GM12878 (cell line): ENCODE data around the gene WDR74. TPM values are rescaled to one million over a fixed set of nuclear protein-coding genes. Genes with fewer than 3 reads are reported as not detected.

Source experiments
- BACH1 ChIP-seq: fragments of 450-650 bp; IDR thresholded peaks from 2 replicates; pipeline ENCODE4 v1.6.1; 2017; ENCODE audit warnings: mild to moderate bottlenecking, borderline replicate concordance
- CEBPB ChIP-seq, 2 experiments: fragments of 150-350 bp in 1 of 2; IDR thresholded peaks; 2 replicates each; pipeline ENCODE4 v1.6.1; 2012 to 2014; ENCODE audit warnings: low read depth in 2 of 2, low read length in 2 of 2, borderline replicate concordance in 1 of 2, inconsistent platforms in 1 of 2
- CREB1 ChIP-seq: IDR thresholded peaks from 2 replicates; pipeline ENCODE4 v1.6.1; 2012; ENCODE audit warnings: low read depth, mild to moderate bottlenecking, inconsistent platforms
- E4F1 ChIP-seq: fragments of 450-650 bp; IDR thresholded peaks from 2 replicates; pipeline ENCODE4 v1.6.1; 2018; ENCODE audit warnings: borderline replicate concordance, mild to moderate bottlenecking; ENCODE audit not compliant: partially characterized antibody
- EGR1 ChIP-seq, 2 experiments: IDR thresholded peaks; 1 replicate in 1 of 2; 2 replicates in 1 of 2; pipeline ENCODE4 v1.6.1; 2011 to 2012; ENCODE audit warnings: low read depth in 2 of 2, low read length in 2 of 2, borderline replicate concordance in 1 of 2, mild to moderate bottlenecking in 1 of 2, moderate library complexity in 1 of 2
- HDAC2 ChIP-seq: fragments of 200-600 bp; sonication (generic); IDR thresholded peaks from 2 replicates; pipeline ENCODE4 v1.6.1; 2017
- HDAC6 ChIP-seq: fragments of 200-600 bp; sonication (generic); IDR thresholded peaks from one replicate; pipeline ENCODE4 v1.8.0; 2017; ENCODE audit warnings: antibody characterized with exemption; ENCODE audit not compliant: unreplicated experiment
- MAX ChIP-seq: IDR thresholded peaks from 2 replicates; pipeline ENCODE4 v1.6.1; 2012; ENCODE audit warnings: low read depth, low read length, improper control_type of control experiment
- MEF2B ChIP-seq: fragments of 450-650 bp; IDR thresholded peaks from 2 replicates; pipeline ENCODE4 v1.6.1; 2018; ENCODE audit warnings: mild to moderate bottlenecking, moderate library complexity; ENCODE audit not compliant: partially characterized antibody, poor library complexity, severe bottlenecking
- MTA2 ChIP-seq: fragments of 450-650 bp; IDR thresholded peaks from 2 replicates; pipeline ENCODE4 v1.6.1; 2016; ENCODE audit warnings: low read depth, mild to moderate bottlenecking, moderate library complexity
- SKIL ChIP-seq: fragments of 450-650 bp; IDR thresholded peaks from 2 replicates; pipeline ENCODE4 v1.6.1; 2017; ENCODE audit warnings: mild to moderate bottlenecking, low read depth, inconsistent platforms; ENCODE audit not compliant: poor library complexity, severe bottlenecking
- SMAD5 ChIP-seq: IDR thresholded peaks from 2 replicates; pipeline ENCODE4 v1.6.1; 2016; ENCODE audit warnings: antibody characterized with exemption, low read depth
- SMC3 ChIP-seq: IDR thresholded peaks from 2 replicates; pipeline ENCODE4 v1.6.1; 2011; ENCODE audit warnings: low read length, improper control_type of control experiment, borderline replicate concordance
- STAT1 ChIP-seq: fragments of 450-650 bp; conservative IDR thresholded peaks from 2 replicates; pipeline ENCODE4 v1.6.1; 2014; ENCODE audit warnings: antibody characterized with exemption, mild to moderate bottlenecking
- WRNIP1 ChIP-seq: IDR thresholded peaks from 2 replicates; pipeline ENCODE4 v1.6.1; 2011; ENCODE audit warnings: low read depth, low read length, improper control_type of control experiment, borderline replicate concordance
- ZBTB11 ChIP-seq: fragments of 450-650 bp; formaldehyde crosslinking; IDR thresholded peaks from 2 replicates; pipeline ENCODE4 v1.5.0; 2022; ENCODE audit warnings: mild to moderate bottlenecking, missing genetic modification characterization
- ZNF207 ChIP-seq: fragments of 450-650 bp; IDR thresholded peaks from 2 replicates; pipeline ENCODE4 v1.6.1; 2014; ENCODE audit warnings: antibody characterized with exemption, mild to moderate bottlenecking, borderline replicate concordance
- ZNF217 ChIP-seq: fragments of 450-650 bp; IDR thresholded peaks from 2 replicates; pipeline ENCODE4 v1.6.1; 2017; ENCODE audit warnings: antibody characterized with exemption, mild to moderate bottlenecking
- polyA plus RNA-seq, 11 experiments: library from polyadenylated mRNA; depleted of rRNA in 4 of 11; unstranded in 6 of 11; stranded (reverse) in 5 of 11; fragments of >200 nt; fragmentation: Nextera tagmentation in 4 of 11; fragmentation: Illumina TruSeq in 1 of 11; extraction: Ambion mirVana in 4 of 11; extraction: Trizol in 1 of 11; gene quantifications; 1 replicate in 1 of 11; 2 replicates in 10 of 11; pipeline versions ENCODE4 v1.2.1 to v1.2.3, GENCODE V29; 2011 to 2016; ENCODE audit warnings: inconsistent platforms in 2 of 11, missing spikeins in 2 of 11, low read depth in 1 of 11
- total RNA-seq, 4 experiments: library from RNA; depleted of rRNA in 3 of 4; stranded (reverse); fragments of >200 nt in 3 of 4; fragmentation: Illumina TruSeq in 1 of 4; extraction: Trizol in 1 of 4; gene quantifications; 2 replicates each; pipeline versions ENCODE4 v1.2.1 to v1.2.3, GENCODE V29; 2013 to 2021

Gene WDR74
- total and polyA plus RNA-seq, 10 of the 15 experiments (the other 5 are each of a cell fraction or from before 2014, with no cell fraction given) = 18.2 to 103 (median 60.7) TPM

GRCh38 chr11:62880231-62880802 is 40.9 kb upstream of the WDR74 start (continued):
- TF ChIP-seq CEBPB (IDR thresholded peaks at IDR 0.05; ENCODE audit: borderline replicate concordance in 1 of 2, low read depth in 2 of 2, low read length in 2 of 2) = no peak
- TF ChIP-seq E4F1 = peak; percentile 27
- no peak for TF ChIP-seq SMC3
- TF ChIP-seq SKIL = no peak
- TF ChIP-seq EGR1 (IDR thresholded peaks at IDR 0.05; ENCODE audit: borderline replicate concordance in 1 of 2, low read depth in 2 of 2, low read length in 2 of 2) = peak in 1 of 2 experiments; percentile 92; a peak in 1 of 3 replicates
- TF ChIP-seq HDAC2 = no peak
- peak; percentile 12; the same call in 1 of the 2 replicates for TF ChIP-seq CREB1
- TF ChIP-seq MAX = peak; percentile 10; the same call in 1 of the 2 replicates
- TF ChIP-seq WRNIP1 = peak; percentile 100
- TF ChIP-seq ZNF207 = no peak
- 0 out of 2 replicates have a peak, but pooled peaks have one; percentile 7 for TF ChIP-seq BACH1
- no peak for TF ChIP-seq STAT1
- no peak for TF ChIP-seq ZBTB11 (CRISPR knock-in tag)
- TF ChIP-seq MEF2B = peak; percentile 29
- TF ChIP-seq MTA2 = 0 out of 2 replicates have a peak, but pooled peaks have one; percentile 30
- no peak for TF ChIP-seq HDAC6
- peak; percentile 1; the same call in 1 of the 2 replicates for TF ChIP-seq SMAD5
- TF ChIP-seq ZNF217 = peak; percentile 4; the same call in 1 of the 2 replicates
- TF ChIP-seq, all 136 proteins: peak for 17
